GM12874 (cell line): ENCODE data around the gene THOP1.

ENCODE experiments used
- TF ChIP-seq, protein P1 (sequence below): IDR thresholded peaks from 2 replicates; pipeline ENCODE4 v1.5.1; 2011; ENCODE audit warnings: low read depth, mild to moderate bottlenecking, control low read depth, low read length, moderate library complexity; ENCODE audit not compliant: insufficient read depth

Gene THOP1

DNA sequence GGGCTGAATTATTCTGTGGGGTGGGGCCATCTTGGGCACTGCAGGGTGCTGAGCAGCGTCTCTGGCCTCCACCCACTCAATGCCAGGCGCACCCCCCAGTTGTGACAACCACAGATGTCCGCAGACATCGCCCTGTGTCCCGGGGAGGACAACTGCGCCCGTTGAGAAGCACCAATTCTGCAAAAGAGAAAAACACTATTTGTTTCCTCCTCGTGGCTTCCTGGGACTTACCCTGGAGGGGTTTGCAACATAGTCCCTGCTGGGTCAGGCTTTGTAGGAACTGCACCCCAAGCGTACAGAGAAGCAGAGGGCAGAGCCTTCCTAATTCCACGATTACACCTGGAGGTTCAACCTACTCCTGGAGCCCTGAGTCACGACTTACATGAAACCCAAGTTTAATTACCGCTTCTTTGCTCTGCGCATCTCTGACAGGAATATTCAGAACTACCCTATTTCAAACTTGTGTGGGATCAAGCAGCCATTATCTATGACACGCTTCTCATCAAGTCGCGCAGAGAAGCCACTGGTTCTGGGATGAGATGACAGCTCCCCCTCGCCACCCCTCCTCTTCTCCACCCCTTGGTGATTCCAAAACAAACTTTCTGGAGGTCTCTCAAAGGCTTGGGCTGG lies 34.4 kb upstream of the THOP1 start:
- TF ChIP-seq, protein P1, sequence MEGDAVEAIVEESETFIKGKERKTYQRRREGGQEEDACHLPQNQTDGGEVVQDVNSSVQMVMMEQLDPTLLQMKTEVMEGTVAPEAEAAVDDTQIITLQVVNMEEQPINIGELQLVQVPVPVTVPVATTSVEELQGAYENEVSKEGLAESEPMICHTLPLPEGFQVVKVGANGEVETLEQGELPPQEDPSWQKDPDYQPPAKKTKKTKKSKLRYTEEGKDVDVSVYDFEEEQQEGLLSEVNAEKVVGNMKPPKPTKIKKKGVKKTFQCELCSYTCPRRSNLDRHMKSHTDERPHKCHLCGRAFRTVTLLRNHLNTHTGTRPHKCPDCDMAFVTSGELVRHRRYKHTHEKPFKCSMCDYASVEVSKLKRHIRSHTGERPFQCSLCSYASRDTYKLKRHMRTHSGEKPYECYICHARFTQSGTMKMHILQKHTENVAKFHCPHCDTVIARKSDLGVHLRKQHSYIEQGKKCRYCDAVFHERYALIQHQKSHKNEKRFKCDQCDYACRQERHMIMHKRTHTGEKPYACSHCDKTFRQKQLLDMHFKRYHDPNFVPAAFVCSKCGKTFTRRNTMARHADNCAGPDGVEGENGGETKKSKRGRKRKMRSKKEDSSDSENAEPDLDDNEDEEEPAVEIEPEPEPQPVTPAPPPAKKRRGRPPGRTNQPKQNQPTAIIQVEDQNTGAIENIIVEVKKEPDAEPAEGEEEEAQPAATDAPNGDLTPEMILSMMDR: no peak

GRCh38 chr19:2751438-2751830 lies 33.9 kb upstream of the THOP1 start:
- TF ChIP-seq, protein P1: no peak

DNA sequence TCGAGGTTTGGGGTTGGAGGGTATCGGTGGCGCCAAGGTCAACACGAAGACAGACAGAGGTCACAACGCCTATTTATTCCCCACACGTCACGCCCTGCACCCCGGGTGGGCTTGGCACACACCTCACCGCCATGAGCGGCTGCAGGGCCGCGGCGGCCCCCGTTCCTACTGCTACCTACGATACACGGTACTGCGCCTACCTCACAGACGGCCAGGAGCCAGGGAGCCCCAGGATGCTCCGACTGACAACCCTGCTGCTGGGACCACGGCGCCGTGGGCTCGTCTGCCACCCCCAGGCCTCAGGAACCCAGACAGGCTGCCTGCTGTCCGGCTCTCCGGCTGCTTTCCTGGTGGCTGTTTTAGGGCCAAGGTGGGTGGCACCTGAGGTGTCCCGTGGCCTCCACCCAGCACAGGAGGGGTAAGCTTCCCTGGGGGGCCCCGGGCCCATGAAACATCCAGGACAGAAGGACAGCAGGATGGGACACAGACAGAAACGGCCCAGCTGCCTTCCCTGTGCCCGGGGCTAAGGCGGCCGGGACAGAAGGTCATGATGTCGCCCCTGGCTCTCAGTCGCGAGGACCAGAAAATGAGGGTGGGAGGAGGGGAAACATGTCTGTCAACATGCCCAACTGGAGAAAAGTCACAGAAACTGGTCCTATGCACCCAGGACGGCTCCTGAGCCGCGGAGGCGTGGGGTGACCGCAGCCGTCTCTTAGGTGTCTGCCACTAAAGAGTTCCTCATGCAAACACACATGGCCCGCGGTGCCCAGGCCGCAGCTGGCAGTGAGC lies 30.4 kb upstream of the THOP1 start:
- TF ChIP-seq, protein P1: no peak

DNA sequence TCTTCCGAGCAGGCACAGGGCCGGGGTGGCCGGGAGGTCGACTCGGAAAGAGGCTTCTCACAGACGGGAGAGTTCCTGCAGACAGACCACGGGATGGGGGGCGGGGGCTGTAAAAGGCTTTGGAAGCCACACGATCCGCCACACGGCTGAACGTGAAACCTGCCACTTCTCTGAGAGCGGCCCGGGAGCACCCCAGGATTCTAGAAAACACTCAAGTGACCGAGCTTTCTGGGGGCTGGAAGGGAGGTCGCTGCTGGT lies 29.9 kb upstream of the THOP1 start:
- TF ChIP-seq, protein P1: no peak

GRCh38 chr19:2755811-2756210 lies 29.5 kb upstream of the THOP1 start:
- TF ChIP-seq, protein P1: no peak

DNA sequence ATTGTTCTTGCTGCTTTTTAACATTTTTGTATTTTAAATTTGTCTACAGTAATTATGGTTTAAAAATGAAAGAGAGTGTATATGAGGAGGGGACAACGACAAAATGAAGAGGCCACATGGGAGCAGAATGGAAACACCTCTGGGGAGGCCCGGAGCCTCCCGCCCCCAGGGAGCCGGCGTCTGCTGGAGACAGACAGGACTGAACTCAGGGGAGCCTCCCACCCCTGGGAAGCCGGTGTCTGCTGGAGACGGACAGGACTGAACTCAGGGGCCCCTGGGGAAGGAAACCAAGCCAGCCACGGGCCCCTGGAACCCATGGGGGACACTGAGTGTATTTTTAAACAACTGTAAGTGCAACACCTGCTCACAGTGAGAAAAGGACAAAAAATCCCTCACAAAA lies 28.8 kb upstream of the THOP1 start:
- TF ChIP-seq, protein P1: no peak

GRCh38 chr19:2756921-2757881 lies 28.1 kb upstream of the THOP1 start:
- TF ChIP-seq, protein P1: no peak
